Panc1 (cell line): ENCODE measurements around the gene RASGRP2. TPM values are rescaled to one million over a fixed set of nuclear protein-coding genes. Genes with fewer than 3 reads are reported as not detected.

Experiments
- ATAC-seq: fragments of 200-7000 bp; cut with Tn5 transposase; 2 replicates; pipeline ENCODE4 v1.9.1; 2020; ENCODE audit warnings: mild to moderate bottlenecking, moderate library complexity
- BruUV-seq: library from RNA; stranded (reverse); fragments of 400-500 nt; replicated peaks from 2 replicates; lab custom pipeline; 2021; lab: Mats Ljungman, UMichigan
- CTCF ChIA-PET: fragments of 300-600 bp; sonication (Branson Sonifier 250); formaldehyde crosslinking; loops from one replicate; lab custom pipeline; 2022; ENCODE audit warnings: antibody characterized with exemption; lab: Charles Lee
- POLR2A ChIA-PET: fragments of 300-600 bp; sonication (Branson Sonifier 250); formaldehyde crosslinking; loops from one replicate; lab custom pipeline; 2022; ENCODE audit warnings: antibody characterized with exemption; lab: Charles Lee
- DNase-seq: peaks from one replicate; pipeline ENCODE4 v3.0.0-alpha.2; 2010; ENCODE audit warnings: low read depth, low spot score
- H3K27ac ChIP-seq: 2 replicates; pipeline ENCODE4 v1.5.1; 2011; ENCODE audit warnings: mild to moderate bottlenecking, low read length, inconsistent platforms
- H3K27me3 ChIP-seq: fragments of 200-500 bp; sonication (Bioruptor generic); 2 replicates; pipeline ENCODE4 v1.6.0; 2014; ENCODE audit warnings: low read length, inconsistent platforms; ENCODE audit not compliant: control insufficient read depth, insufficient read depth
- H3K36me3 ChIP-seq: fragments of 200-500 bp; sonication (Bioruptor generic); 2 replicates; pipeline ENCODE4 v1.5.1; 2014; ENCODE audit warnings: inconsistent platforms, mild to moderate bottlenecking, low read length, moderate library complexity; ENCODE audit not compliant: control insufficient read depth, insufficient read depth
- H3K4me1 ChIP-seq: 2 replicates; pipeline ENCODE4 v1.5.1; 2011; ENCODE audit warnings: inconsistent platforms, mild to moderate bottlenecking, low read length, moderate library complexity; ENCODE audit not compliant: control insufficient read depth, insufficient read depth
- H3K4me3 ChIP-seq, 2 experiments: 2 replicates each; pipeline ENCODE4 v1.5.1; 2011 to 2012; ENCODE audit warnings: low read depth in 2 of 2, low read length in 2 of 2, mild to moderate bottlenecking in 2 of 2, inconsistent platforms in 1 of 2, moderate library complexity in 1 of 2
- H3K9me3 ChIP-seq: fragments of 200-500 bp; sonication (Bioruptor generic); 2 replicates; pipeline ENCODE4 v1.5.1; 2014; ENCODE audit warnings: low read depth, mild to moderate bottlenecking, inconsistent platforms, low read length, moderate library complexity; ENCODE audit not compliant: control insufficient read depth, insufficient read depth
- POLR2AphosphoS5 ChIP-seq: IDR thresholded peaks from 2 replicates; pipeline ENCODE4 v1.6.1; 2012; ENCODE audit warnings: mild to moderate bottlenecking, low read depth, low read length, moderate library complexity
- SIN3A ChIP-seq: IDR thresholded peaks from 2 replicates; pipeline ENCODE4 v1.6.1; 2012; ENCODE audit warnings: low read depth, mild to moderate bottlenecking, low read length, moderate library complexity, borderline replicate concordance; ENCODE audit not compliant: insufficient read depth
- TCF7L2 ChIP-seq: IDR thresholded peaks from 2 replicates; pipeline ENCODE4 v1.6.1; 2011; ENCODE audit warnings: mild to moderate bottlenecking, low read depth, low read length, inconsistent platforms
- in situ Hi-C: cut with HindIII; loops from 2 replicates; pipeline ENCODE4 v1.10.0; 2016; ENCODE audit warnings: low sequenced_read_pairs, low pct_unique_long_range_greater_than_20kb
- intact Hi-C: fragments of 100-400 bp; cut with micrococcal nuclease; formaldehyde crosslinking; loops from one replicate; pipeline ENCODE4 v1.10.0; 2022; ENCODE audit not compliant: unreplicated experiment
- total RNA-seq: library from RNA; stranded (reverse); gene quantifications from one replicate; pipeline ENCODE4 v1.2.1, GENCODE V29; 2021; ENCODE audit not compliant: unreplicated experiment
- TF ChIP-seq, protein P1 (sequence below): fragments of 450-650 bp; IDR thresholded peaks from 2 replicates; pipeline ENCODE4 v1.5.1; 2017; ENCODE audit warnings: mild to moderate bottlenecking
- TF ChIP-seq, protein P2 (sequence below), 2 experiments: IDR thresholded peaks; 2 replicates each; pipeline ENCODE4 v1.6.1; 2011 to 2012; ENCODE audit warnings: low read depth in 2 of 2, control low read depth in 1 of 2, low read length in 1 of 2, mild to moderate bottlenecking in 1 of 2, moderate library complexity in 1 of 2; ENCODE audit not compliant: insufficient read depth in 1 of 2

RASGRP2 gene
- total RNA-seq, 1 experiment from 2014 or later, result 3.7 TPM

DNA sequence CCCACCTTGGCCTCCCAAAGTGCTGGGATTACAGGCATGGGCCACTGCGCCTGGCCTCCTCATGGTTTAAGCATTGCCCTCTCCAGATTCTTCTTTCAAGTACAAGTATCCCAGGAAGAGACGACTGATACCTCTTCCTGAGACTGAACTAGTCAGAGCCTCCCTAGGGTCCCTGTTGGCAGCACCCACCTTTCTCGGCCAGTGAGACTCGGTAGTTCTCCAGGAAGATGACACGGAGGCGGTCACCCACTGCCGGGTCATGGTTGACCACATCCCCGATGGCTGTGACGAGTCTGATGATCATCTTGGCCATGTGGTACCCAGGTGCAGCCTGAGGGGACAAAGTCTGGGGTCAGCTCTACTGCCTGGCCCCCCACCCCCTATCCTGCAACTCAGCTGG lies 7.2 kb upstream of the RASGRP2 start:
- CTCF ChIA-PET, result no interaction called here
- Histone ChIP-seq H3K36me3 (no peaks in the 10 kb centered on the region), H3K4me1 (no peaks in the 10 kb centered on the region), H3K27me3 (no peaks in the 10 kb centered on the region), H3K9me3 (no peaks in the 10 kb centered on the region), H3K4me3 (no peak overlapping the region), H3K27ac (no peak overlapping the region)
- no TSS peak for BruUV-seq
- intact Hi-C loops (no loop called here), in situ Hi-C loops (no loop called here)
- DNase-seq (no peak), ATAC-seq (no peak)
- POLR2A ChIA-PET, result no interaction called here
- TF ChIP-seq POLR2AphosphoS5, result no peak
- TF ChIP-seq SIN3A, result no peak
- TF ChIP-seq, protein P1, sequence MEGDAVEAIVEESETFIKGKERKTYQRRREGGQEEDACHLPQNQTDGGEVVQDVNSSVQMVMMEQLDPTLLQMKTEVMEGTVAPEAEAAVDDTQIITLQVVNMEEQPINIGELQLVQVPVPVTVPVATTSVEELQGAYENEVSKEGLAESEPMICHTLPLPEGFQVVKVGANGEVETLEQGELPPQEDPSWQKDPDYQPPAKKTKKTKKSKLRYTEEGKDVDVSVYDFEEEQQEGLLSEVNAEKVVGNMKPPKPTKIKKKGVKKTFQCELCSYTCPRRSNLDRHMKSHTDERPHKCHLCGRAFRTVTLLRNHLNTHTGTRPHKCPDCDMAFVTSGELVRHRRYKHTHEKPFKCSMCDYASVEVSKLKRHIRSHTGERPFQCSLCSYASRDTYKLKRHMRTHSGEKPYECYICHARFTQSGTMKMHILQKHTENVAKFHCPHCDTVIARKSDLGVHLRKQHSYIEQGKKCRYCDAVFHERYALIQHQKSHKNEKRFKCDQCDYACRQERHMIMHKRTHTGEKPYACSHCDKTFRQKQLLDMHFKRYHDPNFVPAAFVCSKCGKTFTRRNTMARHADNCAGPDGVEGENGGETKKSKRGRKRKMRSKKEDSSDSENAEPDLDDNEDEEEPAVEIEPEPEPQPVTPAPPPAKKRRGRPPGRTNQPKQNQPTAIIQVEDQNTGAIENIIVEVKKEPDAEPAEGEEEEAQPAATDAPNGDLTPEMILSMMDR, result no peak
- TF ChIP-seq TCF7L2, result no peak
- TF ChIP-seq, protein P2, sequence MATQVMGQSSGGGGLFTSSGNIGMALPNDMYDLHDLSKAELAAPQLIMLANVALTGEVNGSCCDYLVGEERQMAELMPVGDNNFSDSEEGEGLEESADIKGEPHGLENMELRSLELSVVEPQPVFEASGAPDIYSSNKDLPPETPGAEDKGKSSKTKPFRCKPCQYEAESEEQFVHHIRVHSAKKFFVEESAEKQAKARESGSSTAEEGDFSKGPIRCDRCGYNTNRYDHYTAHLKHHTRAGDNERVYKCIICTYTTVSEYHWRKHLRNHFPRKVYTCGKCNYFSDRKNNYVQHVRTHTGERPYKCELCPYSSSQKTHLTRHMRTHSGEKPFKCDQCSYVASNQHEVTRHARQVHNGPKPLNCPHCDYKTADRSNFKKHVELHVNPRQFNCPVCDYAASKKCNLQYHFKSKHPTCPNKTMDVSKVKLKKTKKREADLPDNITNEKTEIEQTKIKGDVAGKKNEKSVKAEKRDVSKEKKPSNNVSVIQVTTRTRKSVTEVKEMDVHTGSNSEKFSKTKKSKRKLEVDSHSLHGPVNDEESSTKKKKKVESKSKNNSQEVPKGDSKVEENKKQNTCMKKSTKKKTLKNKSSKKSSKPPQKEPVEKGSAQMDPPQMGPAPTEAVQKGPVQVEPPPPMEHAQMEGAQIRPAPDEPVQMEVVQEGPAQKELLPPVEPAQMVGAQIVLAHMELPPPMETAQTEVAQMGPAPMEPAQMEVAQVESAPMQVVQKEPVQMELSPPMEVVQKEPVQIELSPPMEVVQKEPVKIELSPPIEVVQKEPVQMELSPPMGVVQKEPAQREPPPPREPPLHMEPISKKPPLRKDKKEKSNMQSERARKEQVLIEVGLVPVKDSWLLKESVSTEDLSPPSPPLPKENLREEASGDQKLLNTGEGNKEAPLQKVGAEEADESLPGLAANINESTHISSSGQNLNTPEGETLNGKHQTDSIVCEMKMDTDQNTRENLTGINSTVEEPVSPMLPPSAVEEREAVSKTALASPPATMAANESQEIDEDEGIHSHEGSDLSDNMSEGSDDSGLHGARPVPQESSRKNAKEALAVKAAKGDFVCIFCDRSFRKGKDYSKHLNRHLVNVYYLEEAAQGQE (IDR thresholded peaks at IDR 0.05; ENCODE audit: insufficient read depth in 1 of 2, low read depth in 2 of 2, low read length in 1 of 2), result no peak

DNA sequence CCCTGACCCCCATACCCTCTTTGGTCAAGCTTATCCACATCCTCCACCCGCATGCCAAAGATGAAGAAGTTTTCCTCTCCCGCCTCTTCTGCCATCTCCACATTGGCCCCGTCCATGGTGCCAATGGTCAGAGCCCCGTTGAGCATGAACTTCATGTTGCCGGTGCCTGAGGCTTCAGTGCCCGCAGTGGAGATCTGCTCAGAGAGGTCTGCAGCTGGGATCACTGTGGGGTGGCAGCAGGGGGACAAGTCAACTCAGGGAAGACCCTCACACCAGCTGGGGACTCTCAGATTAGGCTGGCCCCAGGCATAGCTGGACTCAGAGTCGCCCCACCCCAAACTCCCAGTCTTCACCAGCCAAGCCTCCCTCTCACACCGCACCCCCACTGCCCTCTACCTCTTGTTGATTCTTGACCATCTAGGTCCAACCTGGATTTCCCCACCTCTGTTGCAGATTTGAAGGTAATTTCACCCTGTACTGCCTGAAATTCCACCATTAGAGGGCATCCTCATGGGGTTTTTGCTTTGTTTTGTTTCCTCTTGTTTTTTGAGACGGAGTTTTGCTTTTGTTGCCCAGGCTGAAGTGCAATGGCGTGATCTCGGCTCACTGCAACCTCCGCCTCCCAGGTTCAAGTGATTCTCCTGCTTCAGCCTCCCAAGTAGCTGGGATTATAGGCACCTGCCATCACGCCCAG lies 6.6 kb upstream of the RASGRP2 start:
- POLR2A ChIA-PET, result no interaction called here
- intact Hi-C loops (no loop called here), in situ Hi-C loops (no loop called here)
- Histone ChIP-seq H3K4me3 (no peak overlapping the region), H3K27ac (no peak overlapping the region), H3K9me3 (no peaks in the 10 kb centered on the region), H3K36me3 (no peaks in the 10 kb centered on the region), H3K27me3 (no peaks in the 10 kb centered on the region), H3K4me1 (peaks cover 2% of the 10 kb centered on the region; the same call in 1 of the 2 replicates)
- TF ChIP-seq TCF7L2 (no peak), POLR2AphosphoS5 (no peak), SIN3A (no peak)
- TF ChIP-seq, protein P2 (IDR thresholded peaks at IDR 0.05; ENCODE audit: insufficient read depth in 1 of 2, low read depth in 2 of 2, low read length in 1 of 2), result no peak
- TF ChIP-seq, protein P1, result no peak
- DNase-seq, result no peak
- ATAC-seq, result no peak
- CTCF ChIA-PET, result no interaction called here
- no TSS peak for BruUV-seq
